Fibroblast of lung (primary cell): Measurements from ENCODE around the gene LCN10.

Source experiments
- EZH2 ChIP-seq: IDR thresholded peaks from 2 replicates; pipeline ENCODE4 v1.5.1; 2012; ENCODE audit warnings: low read length, control low read depth, mild to moderate bottlenecking; ENCODE audit errors: missing control alignments
- TF ChIP-seq, protein P1 (sequence below), 2 donors: IDR thresholded peaks in 1 of 2; conservative IDR thresholded peaks in 1 of 2; 1 replicate in 1 of 2; 2 replicates in 1 of 2; pipeline ENCODE4 v1.5.1; 2011 to 2012; ENCODE audit warnings: low read length in 2 of 2, control low read depth in 1 of 2, inconsistent platforms in 1 of 2, low read depth in 1 of 2, mild to moderate bottlenecking in 1 of 2

DNA sequence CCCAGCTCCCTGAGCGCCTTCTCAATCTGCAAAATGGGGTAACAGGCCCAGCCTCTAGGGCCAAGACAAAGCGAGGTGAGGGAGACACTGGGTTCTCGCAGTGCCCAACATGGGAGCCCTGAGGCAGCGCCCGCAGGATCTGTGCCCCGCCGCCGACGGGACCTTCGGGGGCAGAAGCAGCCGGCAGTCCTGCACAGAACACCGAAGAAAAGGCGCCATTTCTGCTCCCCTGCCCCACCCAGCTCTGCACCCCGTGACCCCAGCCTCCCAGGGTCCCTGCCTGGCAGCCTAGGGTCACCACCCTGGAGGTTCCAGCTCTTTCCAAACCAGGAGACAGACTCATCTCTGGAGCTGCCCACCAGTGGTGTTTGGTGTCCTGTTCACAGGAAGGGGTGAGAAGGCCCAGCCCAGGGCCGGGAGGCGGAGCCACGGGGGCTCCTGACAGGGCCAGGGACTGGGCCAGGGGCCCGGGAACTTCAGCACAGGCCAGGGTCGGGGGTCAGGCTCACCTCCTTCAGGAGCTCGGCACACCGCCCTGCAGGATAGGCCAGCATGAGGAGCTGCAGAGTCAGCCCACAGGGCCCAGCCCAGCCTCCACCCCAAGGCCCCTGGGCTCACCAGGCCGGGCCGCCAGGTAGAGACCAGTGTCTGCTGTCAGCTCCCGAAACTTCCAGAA, 12.0 kb upstream of the LCN10 start:
- TF ChIP-seq, protein P1, sequence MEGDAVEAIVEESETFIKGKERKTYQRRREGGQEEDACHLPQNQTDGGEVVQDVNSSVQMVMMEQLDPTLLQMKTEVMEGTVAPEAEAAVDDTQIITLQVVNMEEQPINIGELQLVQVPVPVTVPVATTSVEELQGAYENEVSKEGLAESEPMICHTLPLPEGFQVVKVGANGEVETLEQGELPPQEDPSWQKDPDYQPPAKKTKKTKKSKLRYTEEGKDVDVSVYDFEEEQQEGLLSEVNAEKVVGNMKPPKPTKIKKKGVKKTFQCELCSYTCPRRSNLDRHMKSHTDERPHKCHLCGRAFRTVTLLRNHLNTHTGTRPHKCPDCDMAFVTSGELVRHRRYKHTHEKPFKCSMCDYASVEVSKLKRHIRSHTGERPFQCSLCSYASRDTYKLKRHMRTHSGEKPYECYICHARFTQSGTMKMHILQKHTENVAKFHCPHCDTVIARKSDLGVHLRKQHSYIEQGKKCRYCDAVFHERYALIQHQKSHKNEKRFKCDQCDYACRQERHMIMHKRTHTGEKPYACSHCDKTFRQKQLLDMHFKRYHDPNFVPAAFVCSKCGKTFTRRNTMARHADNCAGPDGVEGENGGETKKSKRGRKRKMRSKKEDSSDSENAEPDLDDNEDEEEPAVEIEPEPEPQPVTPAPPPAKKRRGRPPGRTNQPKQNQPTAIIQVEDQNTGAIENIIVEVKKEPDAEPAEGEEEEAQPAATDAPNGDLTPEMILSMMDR (conservative IDR thresholded peaks at IDR 0.05 in 1 of 2, IDR thresholded peaks at IDR 0.05 in 1 of 2; ENCODE audit: low read depth in 1 of 2, low read length in 2 of 2): no peak
- no peak for TF ChIP-seq EZH2
